HepG2 (cell line): ENCODE measurements around the gene PELI3. TPM values are rescaled to one million over a fixed set of nuclear protein-coding genes. Genes with fewer than 3 reads are reported as not detected.

ENCODE experiments used
- EED ChIP-seq: sonication (generic); formaldehyde crosslinking; IDR thresholded peaks from 2 replicates; pipeline ENCODE4 v1.5.0; 2020; ENCODE audit warnings: mild to moderate bottlenecking, missing genetic modification reagents
- ERF ChIP-seq: IDR thresholded peaks from 2 replicates; pipeline ENCODE4 v1.6.1; 2018; ENCODE audit warnings: missing biosample characterization, missing genetic modification reagents
- HNF1B ChIP-seq: sonication (generic); formaldehyde crosslinking; IDR thresholded peaks from 2 replicates; pipeline ENCODE4 v1.5.1; 2020; ENCODE audit warnings: mild to moderate bottlenecking, moderate library complexity, missing genetic modification reagents
- NFE2L1 ChIP-seq: sonication (generic); formaldehyde crosslinking; IDR thresholded peaks from 2 replicates; pipeline ENCODE4 v1.4.0; 2020; ENCODE audit warnings: missing genetic modification reagents, mild to moderate bottlenecking, borderline replicate concordance
- POLR2G ChIP-seq: fragments of 200-400 bp; formaldehyde crosslinking; IDR thresholded peaks from 2 replicates; pipeline ENCODE4 v1.6.1; 2018; ENCODE audit warnings: mild to moderate bottlenecking, low read depth, low read length, moderate library complexity
- PRDM15 ChIP-seq: sonication (generic); formaldehyde crosslinking; IDR thresholded peaks from 2 replicates; pipeline ENCODE4 v1.4.0; 2020; ENCODE audit warnings: missing genetic modification reagents
- RBM39 ChIP-seq: fragments of 200-400 bp; formaldehyde crosslinking; IDR thresholded peaks from one replicate; pipeline ENCODE4 v1.6.1; 2018; ENCODE audit warnings: antibody characterized with exemption, mild to moderate bottlenecking, low read depth, low read length; ENCODE audit not compliant: poor library complexity, severe bottlenecking
- ZFP91 ChIP-seq: sonication (generic); formaldehyde crosslinking; IDR thresholded peaks from 2 replicates; pipeline ENCODE4 v1.9.0; 2022; ENCODE audit warnings: missing genetic modification reagents, mild to moderate bottlenecking, borderline replicate concordance
- ZNF253 ChIP-seq: sonication (generic); formaldehyde crosslinking; IDR thresholded peaks from 2 replicates; pipeline ENCODE4 v1.8.0; 2022; ENCODE audit warnings: mild to moderate bottlenecking, missing genetic modification reagents, borderline replicate concordance
- ZNF282 ChIP-seq: fragments of 450-650 bp; IDR thresholded peaks from 2 replicates; pipeline ENCODE4 v1.6.1; 2018; ENCODE audit not compliant: partially characterized antibody
- ZNF296 ChIP-seq: sonication (generic); formaldehyde crosslinking; conservative IDR thresholded peaks from 2 replicates; pipeline ENCODE4 v1.5.0; 2020; ENCODE audit warnings: mild to moderate bottlenecking, missing genetic modification reagents
- ZNF670 ChIP-seq: sonication (generic); formaldehyde crosslinking; IDR thresholded peaks from 2 replicates; pipeline ENCODE4 v1.8.0; 2022; ENCODE audit warnings: mild to moderate bottlenecking, missing genetic modification reagents, borderline replicate concordance
- ZNF770 ChIP-seq: sonication (generic); formaldehyde crosslinking; IDR thresholded peaks from 2 replicates; pipeline ENCODE4 v1.5.0; 2020; ENCODE audit warnings: mild to moderate bottlenecking, missing genetic modification reagents
- ZNF879 ChIP-seq: sonication (generic); formaldehyde crosslinking; IDR thresholded peaks from 2 replicates; pipeline ENCODE4 v1.8.1; 2023; ENCODE audit warnings: missing genetic modification reagents
- ZSCAN12 ChIP-seq: sonication (generic); formaldehyde crosslinking; IDR thresholded peaks from 2 replicates; pipeline ENCODE4 v1.9.0; 2021; ENCODE audit warnings: mild to moderate bottlenecking, missing genetic modification reagents
- ZSCAN21 ChIP-seq: sonication (generic); formaldehyde crosslinking; IDR thresholded peaks from 2 replicates; pipeline ENCODE4 v1.8.0; 2022; ENCODE audit warnings: mild to moderate bottlenecking, missing genetic modification reagents, moderate library complexity, borderline replicate concordance
- polyA plus RNA-seq, 8 experiments: library from polyadenylated mRNA; depleted of rRNA in 3 of 8; stranded (reverse) in 7 of 8; unstranded in 1 of 8; fragments of >200 nt; fragmentation: Illumina TruSeq in 4 of 8; extraction: Trizol in 4 of 8; gene quantifications; 2 replicates each; pipeline versions ENCODE4 v1.2.1 to v1.2.3, GENCODE V29; 2011 to 2016; ENCODE audit warnings: low read depth in 4 of 8, missing spikeins in 1 of 8, mixed read lengths in 1 of 8; ENCODE audit not compliant: insufficient read depth in 1 of 8
- total RNA-seq, 5 experiments: library from RNA; depleted of rRNA; stranded (reverse); fragments of >200 nt; fragmentation: Illumina TruSeq; extraction: Trizol; gene quantifications; 2 replicates each; pipeline ENCODE4 v1.2.3, GENCODE V29; 2016; ENCODE audit warnings: low read depth in 1 of 5

PELI3 gene
- total and polyA plus RNA-seq, 2 of the 13 experiments (the other 11 are each of a cell fraction or from before 2014, with no cell fraction given), result 2.0 to 4.0 TPM

- TF ChIP-seq ZNF670 (CRISPR knock-in tag) (peak; percentile 39; the same call in 1 of the 2 replicates), ZNF770 (CRISPR knock-in tag) (0 out of 2 replicates have a peak, but pooled peaks have one; percentile 40), ZNF296 (CRISPR knock-in tag) (no peak), HNF1B (peak; percentile 82), PRDM15 (CRISPR knock-in tag) (no peak), ZNF253 (no peak), ZSCAN12 (CRISPR knock-in tag) (no peak), POLR2G (peak; percentile 84), RBM39 (peak; percentile 78), ZNF879 (CRISPR knock-in tag) (no peak), ZNF282 (no peak), ZFP91 (CRISPR knock-in tag) (peak; percentile 92), ERF (peak; percentile 63), EED (CRISPR knock-in tag) (0 out of 2 replicates have a peak, but pooled peaks have one; percentile 57), ZSCAN21 (CRISPR knock-in tag) (peak; percentile 83; the same call in 1 of the 2 replicates), NFE2L1 (CRISPR knock-in tag) (0 out of 2 replicates have a peak, but pooled peaks have one; percentile 21)
Measured at GRCh38 chr11:66510271-66510989, 43.7 kb downstream of the PELI3 start, which contains the start of gene BBS1 (continued).
